Activated T-cell treated with anti-CD3 and anti-CD28 coated beads, Interleukin-2, amount 50 U/mL, for 48 hours (primary cell): ENCODE results near the gene MED22.
"Not testable (repeated sequence)": the region's sequence is repeated elsewhere in the genome, so short reads cannot be mapped to it uniquely, and the experiment has no call there.

ENCODE experiments used
- DNase-seq, 2 experiments: peaks; one replicate each; pipeline ENCODE4 v3.0.0-alpha.2; 2020

MED22 gene

DNA sequence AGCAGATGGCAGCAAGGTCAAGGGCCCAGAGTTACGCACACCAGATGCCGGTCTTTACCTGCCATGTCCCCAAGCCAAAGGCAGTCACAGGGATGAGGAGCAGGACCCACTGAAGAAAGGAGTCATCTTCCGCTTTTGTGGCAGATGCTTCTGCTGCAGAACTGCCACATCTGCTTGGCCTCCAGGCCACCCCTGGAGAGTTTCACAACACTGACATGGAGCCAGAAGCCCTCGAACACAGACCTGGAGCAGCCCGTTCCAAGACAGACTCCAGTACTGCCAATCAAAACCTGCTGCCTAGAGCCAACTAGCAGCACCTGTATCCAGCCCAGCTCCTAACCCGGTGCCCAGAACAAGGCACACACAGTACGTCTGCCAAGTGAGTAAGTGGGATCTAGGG is 6.8 kb upstream of the MED22 start:
- no peak for DNase-seq

DNA sequence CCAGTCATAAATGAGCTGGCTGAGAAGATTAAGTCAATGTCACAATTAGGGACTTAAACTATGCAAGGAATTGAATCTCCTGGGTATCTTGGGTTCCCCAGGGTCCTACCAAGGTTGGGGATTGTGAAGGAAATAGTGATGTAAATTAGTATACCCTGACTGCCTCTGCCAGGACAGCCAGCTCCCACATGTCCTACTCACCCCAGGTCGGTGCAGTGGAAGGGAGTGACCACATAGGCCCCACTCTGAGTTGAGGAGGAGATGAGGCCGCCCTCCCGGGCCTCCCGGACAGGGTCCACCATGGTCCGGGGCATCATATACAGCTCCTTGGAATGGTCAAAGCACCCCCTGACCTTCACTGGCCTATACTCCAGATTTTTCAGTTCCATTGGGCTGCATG is 5.6 kb upstream of the MED22 start:
- DNase-seq: peak in 1 of 2 experiments; percentile 49

DNA sequence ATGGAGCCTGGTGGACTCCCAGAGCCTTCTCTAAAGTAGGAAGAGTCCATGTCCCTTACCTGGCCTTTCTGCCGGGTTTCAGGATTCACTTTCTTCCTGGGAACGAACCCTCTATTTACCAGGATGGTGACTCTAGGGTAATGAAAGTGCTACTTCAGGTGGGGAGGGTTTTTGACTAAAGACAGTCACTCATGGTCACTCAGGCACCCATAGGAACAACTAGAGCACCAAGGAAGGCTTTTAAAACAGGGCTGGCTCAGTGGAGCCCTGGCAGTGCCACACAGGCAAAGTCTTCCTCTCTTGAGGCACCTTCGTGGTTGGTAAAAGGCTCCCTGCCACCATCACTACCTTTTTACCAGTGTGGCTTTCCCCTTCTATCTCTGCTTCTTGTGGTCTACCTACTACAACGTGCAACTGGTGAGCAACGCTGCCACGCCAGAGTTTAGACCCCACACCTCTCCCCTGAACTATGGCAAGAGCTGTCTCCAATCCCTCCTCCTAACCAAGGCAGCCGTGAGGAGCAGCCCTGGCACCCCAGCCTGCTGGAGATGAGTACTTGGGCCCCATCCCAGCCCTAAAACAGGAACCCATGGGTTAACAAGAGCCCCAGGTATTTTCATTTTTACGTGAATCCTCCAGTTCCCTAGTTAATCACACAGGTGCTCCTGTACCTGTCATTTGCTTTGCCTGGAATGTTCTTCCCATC is 4.9 kb upstream of the MED22 start:
- peak; percentile 55 to 57 for DNase-seq

DNA sequence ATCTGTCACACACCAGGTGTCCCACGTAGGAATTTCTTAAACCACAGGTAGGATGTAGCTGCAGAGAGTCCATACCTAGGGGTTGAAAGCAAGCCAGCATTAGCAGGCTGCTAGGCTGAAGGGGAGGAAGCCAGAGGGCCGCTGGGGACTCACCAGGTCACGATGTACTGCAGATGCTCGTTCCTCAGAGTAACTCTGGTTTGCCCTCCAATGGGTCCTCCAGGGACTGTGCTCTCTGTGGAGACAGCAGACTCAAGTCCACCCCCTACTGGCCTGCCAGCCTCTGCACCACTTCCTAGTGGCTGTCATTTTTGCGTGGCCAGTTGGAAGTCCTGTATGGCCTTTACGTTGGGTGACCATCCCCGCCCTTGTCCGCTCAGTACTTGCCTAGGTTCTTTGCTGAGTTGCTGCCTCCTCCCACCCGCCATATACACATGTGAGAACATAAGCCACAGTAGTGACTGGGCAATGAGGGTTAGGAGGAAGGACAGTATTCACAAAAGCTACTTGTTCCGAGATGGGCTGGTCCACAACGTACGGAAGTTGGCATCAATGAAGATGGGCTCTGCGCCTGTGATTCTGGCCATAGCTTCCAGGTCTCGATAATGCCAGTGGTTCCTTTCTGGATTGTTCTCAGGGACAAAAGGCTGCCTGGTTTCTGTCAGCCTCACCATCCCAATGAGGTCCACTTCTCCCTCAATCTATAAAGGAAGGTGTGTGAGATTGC is 4.1 kb upstream of the MED22 start:
- peak; percentile 68 to 74 for DNase-seq

DNA sequence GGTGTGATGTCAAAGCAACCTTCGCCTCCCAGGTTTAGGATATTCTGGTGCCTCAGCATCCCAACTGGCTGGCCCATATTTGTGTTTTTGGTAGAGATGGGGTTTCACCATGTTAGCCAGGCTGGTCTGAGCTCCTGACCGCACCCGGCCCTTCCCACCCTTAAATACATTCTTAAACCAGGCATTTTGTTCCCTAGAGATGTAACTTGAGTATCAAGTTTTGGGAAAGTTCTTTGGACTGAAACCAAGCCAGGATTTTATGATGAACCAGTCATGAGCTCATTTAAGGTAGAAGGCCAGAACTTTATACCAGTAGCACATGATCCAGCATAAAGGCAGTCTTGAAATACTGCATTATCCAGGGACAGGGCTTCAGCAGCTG is 3.6 kb upstream of the MED22 start:
- no peak for DNase-seq

DNA sequence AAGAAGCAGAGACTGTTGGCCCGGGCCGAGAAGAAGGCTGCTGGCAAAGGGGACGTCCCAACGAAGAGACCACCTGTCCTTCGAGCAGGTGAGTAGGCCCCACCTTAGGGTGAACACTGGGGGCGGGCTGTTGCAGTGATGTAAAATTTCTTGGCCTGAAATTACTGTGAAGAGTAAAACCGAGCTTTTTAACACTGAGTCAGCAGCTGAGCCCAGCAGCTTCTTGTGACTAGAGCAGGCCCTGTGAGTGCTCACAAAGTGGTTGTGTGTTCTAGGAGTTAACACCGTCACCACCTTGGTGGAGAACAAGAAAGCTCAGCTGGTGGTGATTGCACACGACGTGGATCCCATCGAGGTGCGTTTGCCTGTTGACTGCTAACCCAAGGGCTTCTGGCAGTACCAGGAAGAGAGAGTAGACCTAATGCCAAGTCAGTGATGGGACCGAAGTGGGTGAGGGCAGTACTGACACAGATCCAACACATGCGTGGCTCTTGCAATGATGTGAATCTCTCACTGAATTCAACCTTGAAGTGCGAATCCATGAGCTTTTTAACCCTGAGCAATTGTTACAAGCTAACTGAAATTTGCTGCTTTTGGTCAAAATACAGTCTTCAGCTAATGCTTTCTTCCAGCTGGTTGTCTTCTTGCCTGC is 2.2 kb upstream of the MED22 start:
- peak; percentile 51 to 64 for DNase-seq

DNA sequence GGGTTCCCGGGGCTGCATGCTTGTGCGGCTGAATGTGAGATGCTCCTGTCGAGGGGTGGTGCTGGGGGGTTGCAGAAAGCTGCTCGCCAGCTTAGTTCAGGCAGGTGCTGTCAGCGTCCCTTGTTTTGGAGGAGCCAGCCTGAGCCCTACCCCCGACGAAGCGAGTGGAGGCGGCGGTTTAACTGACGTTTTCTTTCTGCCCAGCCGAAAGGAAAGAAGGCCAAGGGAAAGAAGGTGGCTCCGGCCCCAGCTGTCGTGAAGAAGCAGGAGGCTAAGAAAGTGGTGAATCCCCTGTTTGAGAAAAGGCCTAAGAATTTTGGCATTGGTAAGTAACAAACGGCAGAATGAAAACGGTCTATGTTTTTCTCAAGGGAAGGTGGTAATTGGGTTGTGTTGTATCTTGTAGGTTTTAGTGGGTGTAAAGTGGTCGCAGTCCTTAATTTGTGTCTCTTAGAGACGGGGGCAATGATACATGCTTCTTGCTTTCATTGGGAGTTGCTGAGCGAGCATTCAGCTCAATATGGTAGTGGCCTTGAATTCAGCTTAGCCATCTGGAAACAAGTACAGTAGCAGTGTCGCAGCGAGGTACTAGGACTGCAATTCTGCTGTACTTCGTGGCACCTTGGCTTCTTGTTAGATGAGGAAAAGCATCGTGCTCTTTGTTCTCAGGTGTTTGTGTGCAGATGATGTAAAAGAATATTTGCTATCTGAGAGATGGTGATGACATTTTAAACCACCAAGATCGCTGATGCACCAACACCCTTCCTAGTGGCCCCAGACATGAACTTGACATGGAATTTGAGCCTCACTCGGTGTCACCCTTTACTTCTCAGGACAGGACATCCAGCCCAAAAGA is 1.0 kb upstream of the MED22 start:
- DNase-seq: no peak

DNA sequence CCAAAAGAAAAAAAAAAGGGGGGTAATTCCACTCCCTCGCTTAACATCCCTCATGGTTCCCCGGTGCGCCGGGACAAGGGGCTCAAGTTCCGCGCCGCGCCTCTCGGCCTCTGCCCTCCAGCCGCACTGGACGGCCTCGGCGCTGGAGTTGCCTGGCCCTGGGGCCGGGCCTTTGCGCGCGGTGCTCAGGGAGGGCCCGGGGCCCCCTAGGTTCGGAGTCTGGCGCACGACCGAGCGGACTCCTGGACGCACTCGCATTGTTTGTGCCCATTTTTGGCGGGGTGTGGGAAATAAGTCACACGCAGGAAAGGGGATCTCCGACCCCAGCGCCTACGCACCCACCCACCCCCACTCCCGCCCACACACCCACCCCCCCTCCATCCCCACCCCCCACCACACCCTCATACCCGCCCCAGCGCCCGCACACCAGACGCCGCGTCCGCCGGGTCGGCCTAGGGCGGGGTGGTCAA is 381 bp downstream of the MED22 start:
- no peak for DNase-seq

DNA sequence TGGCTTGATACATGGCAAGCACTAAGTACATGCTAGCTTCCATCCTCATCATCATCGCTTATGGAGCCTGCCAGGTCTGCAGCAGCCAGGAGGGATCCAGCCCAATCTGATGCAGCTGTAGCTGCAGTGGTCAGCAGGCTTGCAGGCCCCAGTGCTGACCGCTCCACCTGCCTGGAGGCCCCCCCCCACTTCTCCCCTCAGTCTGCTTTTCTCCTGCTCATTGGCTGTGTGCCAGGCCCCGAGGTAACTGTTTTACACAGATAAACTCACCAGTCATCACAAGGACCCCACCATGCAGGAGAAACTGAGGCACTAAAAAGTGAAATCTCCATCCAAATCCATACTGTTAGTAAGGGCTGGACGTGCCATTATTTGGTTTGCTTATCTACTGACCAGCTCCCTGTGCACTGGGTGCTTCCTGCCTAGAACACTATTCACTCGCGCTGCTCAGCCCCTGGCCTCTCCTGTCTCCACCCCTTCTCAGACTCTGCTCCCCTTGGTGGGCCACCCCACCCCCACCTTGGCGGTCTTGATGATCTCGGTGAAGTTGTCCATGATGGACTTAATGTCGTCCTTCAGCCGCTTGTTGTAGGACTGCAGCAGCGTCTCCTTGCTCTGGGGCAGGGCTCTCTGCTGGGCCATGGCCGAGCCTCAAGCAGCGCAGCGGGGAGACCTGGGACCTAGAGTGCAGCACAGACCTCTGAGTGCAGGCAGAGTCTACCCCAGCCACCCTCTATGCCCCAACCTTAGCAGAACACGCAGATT is 1.7 kb downstream of the MED22 start:
- no peak for DNase-seq

DNA sequence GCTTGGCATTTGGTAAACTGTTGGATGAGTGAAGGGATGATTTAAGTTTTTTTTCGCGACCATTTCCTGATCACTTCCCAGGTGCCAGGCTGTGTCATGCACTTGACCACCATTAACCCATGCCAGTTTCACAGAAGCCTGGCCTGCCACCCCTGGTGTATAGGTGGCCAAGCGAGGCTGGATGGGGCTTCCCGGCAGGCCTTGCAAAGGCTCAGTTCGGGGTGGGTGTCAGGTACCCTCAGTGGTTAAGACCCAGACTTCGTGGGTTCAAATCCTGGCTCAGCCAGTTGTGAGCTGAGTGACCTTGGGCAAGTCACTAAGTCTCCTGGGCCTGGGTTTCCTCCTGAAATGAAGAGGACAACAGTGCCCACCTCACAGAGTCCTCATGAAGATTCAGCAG is 2.3 kb downstream of the MED22 start:
- DNase-seq: no peak

DNA sequence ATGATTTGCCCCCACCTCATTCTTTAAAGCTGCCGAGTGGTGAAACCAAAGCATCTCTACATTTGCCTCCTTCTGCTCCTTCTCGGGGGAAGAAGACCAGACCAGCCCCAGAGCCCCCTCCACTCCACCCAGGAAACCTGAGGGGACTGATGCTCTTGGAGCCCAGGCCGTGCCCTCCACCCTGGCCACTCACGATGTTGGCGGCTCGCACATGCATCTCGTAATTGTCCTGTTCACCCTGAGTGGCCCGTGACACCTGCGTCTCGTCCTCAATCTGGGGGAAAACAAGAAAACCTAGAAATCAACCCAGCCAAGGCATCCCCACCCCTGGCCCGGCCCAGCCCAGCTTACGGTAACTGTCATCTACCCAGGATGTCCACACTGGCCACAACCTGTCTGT is 3.0 kb downstream of the MED22 start:
- DNase-seq: no peak

DNA sequence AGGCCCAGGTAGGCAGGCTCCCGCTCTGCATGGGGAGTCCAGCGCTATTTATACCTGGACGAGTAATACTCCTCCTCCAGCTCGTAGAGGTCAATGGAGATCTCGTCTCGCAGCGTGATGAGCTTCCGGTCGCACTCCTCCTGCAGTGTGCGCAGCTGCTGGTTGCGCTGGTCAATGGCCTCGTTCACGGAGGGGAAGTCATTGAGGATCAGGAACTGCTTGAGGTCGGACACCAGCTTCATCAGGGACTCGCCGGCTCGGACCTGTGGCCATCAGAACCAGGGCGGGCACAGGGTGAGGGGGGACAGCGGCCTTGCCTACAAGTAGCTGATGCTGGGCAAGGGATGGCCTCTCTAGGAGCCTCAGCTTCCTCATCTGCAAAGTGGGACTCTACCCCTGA is 3.9 kb downstream of the MED22 start:
- no peak for DNase-seq

DNA sequence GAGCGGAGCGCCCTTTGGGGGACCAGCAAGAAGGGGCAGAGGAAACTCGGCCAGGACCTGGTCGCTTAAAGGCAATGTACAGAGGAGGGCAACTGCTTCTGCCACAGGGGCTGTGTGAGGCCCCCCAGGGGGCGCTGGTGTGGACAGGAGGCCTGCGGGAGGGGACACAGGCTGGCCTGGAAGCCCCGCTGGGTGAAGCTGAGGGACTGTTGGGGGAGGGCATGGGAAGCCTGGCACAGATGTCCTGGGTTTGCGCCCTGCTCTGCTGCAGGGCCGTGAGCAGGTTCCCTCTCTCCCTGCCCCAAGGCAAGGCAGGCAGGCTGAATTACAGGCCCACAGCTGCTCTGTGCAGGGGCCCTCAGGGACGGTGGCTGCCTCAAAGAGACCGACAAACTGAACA is 5.4 kb downstream of the MED22 start:
- DNase-seq: no peak

DNA sequence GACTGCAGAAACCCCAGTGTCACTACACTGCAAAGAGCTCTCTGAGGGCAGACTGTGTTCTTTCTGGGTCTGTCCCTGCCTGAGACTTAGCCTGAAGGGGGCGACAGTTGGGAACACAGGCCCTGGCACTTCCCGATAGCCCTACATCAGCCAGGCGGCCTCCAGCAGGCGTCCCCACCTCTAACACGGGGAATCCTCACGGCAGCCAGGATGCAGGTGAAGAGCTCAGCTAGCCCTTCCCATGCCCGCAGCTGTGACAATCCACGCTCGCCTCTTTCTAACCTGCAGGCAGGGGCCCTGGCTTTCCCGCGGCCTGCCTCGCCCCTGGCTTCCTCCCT is 5.9 kb downstream of the MED22 start:
- DNase-seq: no peak

DNA sequence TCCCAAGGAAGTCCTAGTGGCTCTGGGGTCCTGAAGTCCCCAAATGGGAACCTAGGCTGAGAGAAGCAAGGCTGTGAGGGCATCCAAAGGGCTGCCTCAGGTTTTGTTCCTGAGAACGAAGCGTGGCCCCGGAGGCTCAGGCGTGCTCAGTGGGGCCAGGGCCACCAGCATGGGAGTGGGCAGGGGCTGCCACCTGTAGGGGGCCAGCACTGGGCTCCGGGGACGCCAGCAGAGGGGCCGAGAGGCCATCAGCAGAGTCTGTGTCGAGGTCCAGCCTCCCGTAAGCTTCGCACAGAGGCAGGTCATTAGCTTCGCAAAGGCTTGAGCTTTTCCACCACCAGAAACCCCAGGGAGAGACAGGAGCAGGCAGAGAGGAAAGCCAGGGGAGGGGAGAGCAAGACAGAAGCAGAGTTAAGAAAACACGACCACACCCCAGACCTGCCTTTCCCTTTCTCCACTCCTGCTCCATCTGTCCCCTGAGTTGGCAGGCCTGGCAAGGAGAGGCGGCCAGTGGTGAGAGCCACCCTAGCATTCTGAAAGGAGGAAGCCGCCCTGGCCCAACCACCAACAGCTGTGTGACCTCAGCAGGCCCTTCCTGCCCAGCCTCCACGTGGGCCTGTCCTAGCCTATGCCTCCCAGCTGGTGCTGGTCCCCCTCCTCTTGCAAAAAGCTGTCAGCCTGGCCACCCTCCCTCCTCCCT is 6.4 kb downstream of the MED22 start:
- no peak for DNase-seq

DNA sequence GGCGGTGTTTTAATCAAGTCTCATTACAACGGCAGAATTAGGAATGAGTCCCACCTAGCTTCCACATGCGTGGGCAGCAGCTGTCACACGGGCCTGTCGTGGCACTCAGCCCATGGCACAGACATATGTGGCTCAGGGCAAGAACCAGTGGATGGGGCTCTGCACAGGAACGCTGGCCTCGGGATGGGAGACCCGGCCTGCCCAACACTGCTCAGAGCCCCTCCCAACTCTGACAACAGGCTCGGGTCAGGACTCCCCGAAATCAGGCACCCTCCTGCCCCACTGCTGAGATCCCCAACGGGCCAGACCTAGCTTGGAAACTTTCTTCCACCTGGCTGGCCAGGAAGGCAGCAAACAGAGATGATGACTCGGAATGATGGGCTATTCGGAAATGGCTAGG is 7.0 kb downstream of the MED22 start:
- DNase-seq: no peak

DNA sequence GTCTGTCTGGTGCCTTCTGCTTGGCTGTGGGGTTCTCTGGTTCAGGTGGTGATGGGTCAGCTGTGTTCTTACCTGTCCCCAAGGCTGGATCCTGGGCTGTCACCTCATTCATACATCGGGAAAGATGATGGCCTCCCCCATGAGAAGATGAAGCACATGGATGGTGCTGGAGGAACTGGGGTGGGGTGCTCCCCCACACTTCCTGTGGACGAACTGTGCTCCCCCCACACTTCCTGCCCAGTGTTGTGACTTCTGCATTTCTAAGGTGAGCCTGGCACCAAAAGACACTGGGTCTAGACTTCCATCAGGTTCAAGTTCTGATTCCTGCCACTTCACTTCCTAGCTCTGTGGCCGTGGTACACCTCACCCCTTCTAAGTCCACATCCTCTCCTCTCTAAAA is 7.7 kb downstream of the MED22 start:
- DNase-seq: no peak

DNA sequence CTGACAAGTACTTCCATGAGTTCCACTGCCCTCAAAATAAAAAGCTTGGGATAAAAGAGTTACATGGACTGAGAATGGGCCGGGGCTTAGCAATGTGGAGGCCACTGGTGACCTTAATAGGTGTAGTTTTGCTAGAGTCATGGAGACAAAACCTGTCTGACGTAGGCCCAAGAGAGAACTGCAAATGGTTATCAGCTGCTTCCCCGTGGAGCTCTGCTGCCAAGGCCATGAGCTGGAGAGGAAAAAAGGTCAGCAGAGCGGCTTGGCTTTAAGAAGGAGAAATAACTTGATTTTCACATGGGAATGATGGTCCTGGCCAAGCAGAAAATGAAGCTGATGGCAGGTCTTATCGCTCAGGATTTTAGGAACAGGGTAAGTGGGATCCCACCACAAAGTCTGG is 8.3 kb downstream of the MED22 start:
- DNase-seq: no peak

DNA sequence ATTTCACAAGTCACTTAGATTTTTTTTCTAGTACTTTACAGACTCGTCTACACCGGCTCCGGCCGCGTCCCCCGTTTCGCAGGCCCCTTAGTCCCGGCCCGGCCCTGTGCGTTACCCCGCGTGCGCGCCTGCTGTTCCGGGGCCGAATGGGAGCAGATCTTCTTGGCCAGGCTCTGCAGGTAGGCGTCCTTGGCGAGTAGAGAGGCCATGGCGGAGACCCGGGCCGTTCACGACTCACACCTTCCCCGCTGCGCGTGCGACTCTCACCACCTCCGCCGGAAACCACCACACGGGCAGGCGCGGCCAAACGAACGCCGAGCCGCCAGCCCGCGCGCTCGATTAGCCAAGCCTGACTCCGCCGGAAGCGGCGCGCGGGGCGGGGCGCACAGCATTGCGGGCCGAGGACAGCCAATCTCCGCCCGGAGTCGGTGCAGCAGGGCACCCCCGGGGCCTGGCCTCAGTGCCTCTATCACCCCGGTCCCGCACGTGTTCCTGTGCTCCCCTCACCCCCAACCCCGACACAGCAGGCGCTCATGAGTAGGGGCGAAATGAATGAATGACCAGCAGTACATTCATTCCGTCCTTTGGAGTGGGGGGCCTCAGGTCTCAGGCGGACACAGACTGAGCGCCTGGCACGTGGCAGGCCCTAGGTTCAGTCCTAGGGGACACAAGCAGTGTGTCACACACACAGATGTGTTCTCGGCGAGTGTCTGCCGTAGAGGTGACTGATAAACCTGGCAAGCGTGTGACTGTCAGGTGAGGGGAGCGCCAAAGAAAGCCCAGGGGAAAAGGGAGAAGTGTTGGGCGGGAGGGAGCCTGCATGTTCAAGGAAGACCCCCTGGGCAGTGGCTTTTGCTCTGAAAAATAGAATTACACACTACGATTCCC is 11.8 kb downstream of the MED22 start, which contains the start of gene SURF6:
Gene SURF6 (minus strand): TSS at position 265 of the 888 bp plus-strand sequence. CDS start 56 bp downstream, at position 209.
- peak; percentile 95 to 97 for DNase-seq

DNA sequence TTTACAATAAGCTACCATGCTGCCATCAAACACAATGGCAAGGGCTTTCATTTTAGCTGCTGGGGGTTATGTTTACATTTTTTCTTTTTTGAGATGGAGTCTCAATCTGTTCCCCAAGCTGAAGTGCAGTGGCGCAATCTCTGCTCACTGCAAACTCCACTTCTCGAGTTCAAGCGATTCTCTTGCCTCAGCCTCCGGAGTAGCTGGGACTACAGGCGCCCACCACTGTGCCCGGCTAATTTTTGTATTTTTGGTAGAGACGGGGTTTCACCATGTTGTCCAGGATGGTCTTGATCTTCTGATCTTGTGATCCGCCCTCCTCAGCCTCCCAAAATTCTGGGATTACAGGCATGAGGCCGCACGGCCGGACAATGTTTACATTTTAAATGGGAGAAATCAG is 13.0 kb downstream of the MED22 start:
- DNase-seq: not testable (repeated sequence)

DNA sequence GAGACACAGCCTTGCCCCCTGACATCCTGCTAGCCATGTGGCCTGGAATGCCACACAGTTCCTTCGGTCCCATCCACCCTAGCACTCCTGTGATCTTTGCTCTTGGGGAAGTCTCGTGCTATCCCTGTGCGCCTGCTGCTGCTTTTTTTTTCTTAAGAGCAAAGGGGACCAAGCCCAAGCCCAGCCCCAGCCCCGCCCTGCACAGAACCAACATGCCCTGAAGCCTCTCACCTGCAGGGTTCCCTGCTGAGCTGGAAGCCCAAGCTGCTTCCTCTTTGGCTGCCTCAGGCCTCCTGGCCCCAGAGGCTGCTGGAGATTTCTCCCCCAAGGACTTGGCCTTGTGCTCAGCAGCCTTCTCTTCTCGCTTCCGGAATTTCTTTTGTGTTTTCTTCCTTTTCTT is 13.8 kb downstream of the MED22 start:
- no peak for DNase-seq
